Putamen (tissue), 1 donor: ENCODE data around the gene PDE4B.

Source experiments
- DNase-seq: peaks from one replicate; pipeline ENCODE4 v3.0.0-alpha.2; 2016; ENCODE audit warnings: low spot score

Gene PDE4B

DNA sequence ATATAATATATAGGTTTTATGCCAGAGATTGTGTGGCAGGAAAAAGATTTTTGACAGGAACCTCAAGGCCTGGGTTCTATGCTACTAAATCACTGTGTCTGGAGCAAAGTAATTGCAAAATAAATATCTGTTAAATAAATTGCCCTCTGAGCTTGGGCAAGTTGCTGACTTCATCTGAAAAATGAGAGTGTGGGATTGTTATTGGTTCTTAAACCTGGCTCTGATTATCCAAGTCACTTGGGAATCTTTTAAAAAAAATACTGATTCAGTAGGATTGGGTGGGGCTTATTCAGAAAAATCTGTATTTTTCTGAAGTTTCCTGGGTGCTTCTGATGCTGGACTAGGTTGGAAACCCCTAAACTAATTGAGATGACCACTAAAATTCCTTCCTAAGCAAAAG, 567.1 kb downstream of the PDE4B start:
- no peak for DNase-seq

DNA sequence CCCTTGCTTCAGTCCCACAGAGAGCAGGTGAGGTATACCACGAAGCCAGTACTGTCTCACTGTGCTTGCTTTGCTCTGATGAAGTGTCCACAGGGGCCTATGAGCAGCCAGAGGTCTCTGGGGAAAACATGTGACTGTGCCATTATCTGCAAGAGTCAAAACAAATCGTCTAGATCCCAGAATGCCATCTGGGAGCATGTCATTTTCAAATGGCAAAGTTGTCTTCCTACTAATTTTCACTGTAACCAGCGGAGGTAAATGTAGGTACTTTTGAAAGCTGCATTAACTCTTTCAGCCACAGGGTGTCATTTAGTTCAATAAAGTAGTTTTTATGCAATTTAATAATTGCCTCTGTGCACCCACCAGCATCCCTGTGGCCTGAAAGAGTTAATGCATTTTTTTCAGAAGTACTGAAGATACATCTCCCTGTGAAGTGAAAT, 567.6 kb downstream of the PDE4B start:
- no peak for DNase-seq

DNA sequence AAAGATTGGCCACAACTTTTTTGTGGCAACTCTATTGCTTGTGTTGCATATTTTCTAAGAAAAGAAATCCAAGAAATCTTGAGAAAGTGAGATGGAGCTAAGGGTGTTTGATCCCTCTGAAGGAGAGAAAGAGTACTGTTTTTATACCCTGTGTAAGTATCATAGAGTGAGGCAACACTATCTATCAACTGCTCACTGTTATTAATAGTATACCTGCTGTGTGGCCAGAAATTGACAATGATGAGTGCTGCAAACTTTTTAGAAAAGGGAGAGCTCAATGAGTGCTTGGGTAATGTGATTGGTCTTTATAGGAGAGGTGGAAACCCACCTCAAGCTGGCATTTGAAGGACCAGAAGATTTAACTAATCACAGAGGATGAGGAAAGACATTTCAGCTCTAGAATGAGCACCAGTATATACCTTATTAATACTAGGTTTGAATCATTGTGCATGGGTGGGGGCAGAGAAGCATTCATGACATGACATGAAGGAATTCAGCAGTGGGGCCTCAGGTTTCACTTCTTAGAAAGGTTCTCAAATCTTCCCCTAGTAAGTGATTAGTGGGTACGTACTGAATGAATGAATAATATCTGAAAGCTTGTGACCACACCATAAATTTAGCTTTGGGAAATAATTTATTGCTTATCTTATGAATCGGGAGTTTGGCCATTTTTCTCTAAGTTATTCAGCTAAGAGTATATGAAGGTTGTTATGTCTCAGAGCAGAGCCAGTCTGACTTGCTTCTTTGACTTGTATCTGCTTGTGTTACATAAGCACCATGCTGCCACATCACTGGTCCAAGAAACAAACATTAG, 572.1 kb downstream of the PDE4B start:
- no peak for DNase-seq

DNA sequence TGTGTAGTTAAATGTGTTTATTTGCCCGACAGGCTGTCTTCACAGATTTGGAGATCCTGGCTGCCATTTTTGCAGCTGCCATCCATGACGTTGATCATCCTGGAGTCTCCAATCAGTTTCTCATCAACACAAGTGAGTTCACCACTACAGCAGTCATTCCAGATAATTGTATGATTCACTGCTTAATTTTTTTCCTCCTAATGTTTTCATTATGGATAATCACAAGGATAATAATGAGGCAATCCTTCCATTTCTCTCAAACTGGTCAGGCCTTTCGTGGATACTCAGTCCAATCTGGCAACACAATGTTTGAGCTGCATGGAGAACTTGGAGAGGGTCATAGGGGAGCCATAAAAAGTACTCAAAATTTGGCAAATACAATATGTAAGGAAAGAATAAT, 572.9 kb downstream of the PDE4B start:
- no peak for DNase-seq

DNA sequence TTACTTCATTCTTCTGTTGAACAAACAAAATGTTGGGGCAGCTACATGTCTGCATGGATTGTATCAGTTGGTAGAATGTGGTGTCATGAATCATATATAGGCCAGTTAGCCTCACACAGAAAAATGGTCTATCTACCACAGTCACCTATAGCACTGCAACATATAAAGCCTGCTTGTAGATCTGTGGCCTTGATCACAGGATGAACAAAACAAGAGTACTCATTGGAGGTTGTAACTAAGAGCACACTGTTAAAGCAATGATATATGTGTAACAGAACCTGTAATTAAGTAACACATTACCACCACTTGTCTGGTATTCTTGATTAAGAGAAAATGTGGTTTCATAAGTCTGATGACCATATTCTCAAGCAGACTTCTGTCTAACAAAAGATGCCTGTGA, 573.9 kb downstream of the PDE4B start:
- no peak for DNase-seq

DNA sequence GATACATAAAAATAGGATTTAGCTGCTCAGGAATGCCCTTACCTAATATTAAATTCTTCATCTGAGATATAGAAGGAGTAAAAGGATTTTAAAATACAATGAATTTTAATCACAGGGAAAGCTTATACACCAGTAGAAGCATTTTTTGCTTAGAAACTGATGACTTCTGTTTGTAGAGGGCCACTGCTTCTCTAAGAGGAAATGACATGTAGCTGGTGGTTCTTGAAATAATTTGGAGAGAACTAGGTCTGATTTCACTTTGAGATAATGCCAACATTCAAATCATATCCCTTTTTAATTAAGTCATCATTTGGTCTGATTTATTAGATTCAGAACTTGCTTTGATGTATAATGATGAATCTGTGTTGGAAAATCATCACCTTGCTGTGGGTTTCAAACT, 574.7 kb downstream of the PDE4B start:
- DNase-seq, result no peak

DNA sequence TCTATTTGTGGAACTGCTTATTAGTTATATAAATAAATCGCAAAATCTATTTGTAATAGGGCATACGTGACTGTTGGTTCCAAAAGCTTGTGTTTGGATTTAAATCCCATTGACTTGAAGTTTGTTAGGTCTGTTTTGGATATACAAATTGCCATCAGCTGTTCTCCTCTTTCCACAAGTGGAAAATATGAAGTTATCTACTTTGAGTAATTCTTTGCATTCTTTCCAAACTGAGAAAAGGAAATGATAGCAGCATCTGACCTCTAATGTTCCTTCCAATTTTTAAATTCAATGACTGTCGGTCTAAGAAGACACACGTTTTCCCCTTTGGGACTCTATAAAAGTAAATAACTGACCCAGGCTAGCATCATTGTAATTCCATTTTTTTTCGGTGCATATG, 575.6 kb downstream of the PDE4B start:
- no peak for DNase-seq

DNA sequence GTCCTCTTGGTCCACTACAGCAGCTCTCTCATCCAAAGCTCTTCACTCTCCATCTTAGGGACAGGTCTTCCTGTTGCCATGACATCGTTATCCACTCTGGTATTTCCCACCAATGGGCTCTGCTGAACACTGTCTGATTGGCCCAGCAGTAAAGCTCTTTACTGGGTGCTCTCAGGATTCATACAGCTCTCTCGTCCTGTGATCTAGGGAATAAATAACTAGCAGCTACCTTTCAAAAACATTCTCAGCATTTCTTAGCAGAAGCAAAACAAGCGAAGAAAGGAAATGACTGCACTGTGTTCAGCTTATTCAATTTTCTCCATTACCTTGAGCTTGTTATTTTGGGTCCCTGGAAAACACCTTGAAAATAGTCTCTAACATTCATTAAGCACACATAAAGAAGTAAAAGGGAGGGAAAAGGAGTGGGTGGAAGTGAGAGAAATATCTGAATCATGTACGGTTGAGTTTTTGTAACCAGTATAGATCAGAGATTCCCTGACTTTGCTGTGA, 577.8 kb downstream of the PDE4B start:
- DNase-seq, result no peak

DNA sequence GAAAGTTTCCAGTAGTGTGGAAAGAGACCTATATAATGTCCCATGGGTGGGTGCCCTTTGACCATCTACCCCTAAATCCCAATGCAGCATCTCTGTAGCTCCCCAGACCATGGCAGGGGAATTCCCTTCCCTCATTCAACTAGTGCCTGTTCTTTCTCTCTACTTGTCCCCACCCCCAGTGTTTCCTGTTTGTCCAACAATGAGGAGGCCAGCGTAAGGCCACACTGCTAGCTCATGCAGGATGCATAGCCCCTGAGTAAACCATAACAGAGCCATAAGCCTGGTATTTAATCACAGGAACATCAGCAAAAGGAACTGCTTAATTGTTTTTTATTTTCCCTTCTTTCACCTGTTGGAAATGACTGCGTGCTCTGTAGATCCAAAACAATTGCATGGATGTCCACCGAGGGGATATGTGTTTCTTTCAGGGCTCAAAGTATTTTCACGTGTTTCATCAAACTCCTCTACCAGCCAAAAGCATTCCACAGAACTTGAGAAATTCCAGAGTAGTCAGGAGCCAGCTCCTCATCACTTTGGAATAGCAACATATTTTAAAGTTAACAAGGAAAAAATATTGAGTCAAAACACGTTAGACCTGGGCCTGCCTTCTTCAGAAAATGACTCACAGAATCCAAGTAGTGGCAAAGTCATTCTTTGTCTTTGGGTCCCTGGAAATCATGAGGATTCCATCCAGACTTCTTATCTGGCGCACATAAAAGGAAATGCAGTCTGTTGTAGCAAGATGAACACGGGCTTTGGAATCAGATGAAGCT, 578.7 kb downstream of the PDE4B start:
- no peak for DNase-seq

DNA sequence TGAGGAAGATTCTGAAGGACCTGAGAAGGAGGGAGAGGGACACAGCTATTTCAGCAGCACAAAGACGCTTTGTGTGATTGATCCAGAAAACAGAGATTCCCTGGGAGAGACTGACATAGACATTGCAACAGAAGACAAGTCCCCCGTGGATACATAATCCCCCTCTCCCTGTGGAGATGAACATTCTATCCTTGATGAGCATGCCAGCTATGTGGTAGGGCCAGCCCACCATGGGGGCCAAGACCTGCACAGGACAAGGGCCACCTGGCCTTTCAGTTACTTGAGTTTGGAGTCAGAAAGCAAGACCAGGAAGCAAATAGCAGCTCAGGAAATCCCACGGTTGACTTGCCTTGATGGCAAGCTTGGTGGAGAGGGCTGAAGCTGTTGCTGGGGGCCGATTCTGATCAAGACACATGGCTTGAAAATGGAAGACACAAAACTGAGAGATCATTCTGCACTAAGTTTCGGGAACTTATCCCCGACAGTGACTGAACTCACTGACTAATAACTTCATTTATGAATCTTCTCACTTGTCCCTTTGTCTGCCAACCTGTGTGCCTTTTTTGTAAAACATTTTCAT, 579.9 kb downstream of the PDE4B start:
- no peak for DNase-seq

DNA sequence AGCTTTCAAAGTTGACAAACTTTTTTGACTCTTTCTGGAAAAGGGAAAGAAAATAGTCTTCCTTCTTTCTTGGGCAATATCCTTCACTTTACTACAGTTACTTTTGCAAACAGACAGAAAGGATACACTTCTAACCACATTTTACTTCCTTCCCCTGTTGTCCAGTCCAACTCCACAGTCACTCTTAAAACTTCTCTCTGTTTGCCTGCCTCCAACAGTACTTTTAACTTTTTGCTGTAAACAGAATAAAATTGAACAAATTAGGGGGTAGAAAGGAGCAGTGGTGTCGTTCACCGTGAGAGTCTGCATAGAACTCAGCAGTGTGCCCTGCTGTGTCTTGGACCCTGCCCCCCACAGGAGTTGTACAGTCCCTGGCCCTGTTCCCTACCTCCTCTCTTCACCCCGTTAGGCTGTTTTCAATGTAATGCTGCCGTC, 580.5 kb downstream of the PDE4B start:
- no peak for DNase-seq

DNA sequence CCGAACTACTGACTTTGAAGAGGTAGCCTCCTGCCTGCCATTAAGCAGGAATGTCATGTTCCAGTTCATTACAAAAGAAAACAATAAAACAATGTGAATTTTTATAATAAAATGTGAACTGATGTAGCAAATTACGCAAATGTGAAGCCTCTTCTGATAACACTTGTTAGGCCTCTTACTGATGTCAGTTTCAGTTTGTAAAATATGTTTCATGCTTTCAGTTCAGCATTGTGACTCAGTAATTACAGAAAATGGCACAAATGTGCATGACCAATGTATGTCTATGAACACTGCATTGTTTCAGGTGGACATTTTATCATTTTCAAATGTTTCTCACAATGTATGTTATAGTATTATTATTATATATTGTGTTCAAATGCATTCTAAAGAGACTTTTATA, 581.5 kb downstream of the PDE4B start:
- DNase-seq, result no peak

DNA sequence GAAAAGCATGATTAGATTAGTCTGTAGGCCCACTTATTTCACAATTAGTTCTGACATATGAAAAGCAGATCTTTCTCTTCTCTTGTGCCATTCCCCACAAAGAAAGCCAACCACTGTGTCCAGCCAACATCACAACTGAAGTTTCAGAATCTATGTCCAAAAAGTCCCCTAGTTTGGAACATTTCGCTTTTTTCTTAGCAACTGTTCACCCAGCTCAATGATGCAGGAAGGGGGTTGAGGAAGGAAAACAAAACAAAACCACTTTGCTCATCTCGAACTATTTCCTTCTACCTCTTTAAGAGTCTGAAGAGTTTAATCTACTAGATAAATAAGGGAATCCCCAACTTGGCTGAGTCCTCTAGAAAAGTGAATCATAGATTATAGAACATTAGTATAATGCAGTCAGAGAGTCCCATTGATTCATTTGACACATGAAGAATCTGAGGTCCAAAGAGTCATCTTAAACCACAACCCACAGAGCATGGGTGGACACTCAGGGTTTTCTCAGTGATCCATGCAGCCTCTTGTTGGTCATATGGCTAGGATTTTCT, 581.9 kb downstream of the PDE4B start:
- no peak for DNase-seq

DNA sequence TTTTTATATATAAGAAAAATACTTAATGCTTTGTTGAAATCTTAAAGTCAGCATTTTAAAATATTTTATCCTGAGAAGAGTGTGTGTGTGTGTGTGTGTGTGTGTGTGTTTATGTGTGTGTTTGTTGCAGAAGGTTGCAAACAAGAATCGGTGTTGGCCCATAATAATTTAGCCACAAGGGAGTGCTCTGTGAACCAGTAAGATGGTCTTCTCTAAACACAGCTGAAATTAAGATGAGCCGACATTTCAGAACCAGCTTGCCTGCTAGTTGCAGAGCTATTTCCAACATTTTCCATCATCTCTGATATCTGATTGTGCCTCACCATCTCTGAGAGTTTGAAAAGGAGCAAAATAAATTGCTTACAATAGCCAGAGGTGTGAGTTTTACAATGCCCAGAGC, 582.4 kb downstream of the PDE4B start:
- no peak for DNase-seq

DNA sequence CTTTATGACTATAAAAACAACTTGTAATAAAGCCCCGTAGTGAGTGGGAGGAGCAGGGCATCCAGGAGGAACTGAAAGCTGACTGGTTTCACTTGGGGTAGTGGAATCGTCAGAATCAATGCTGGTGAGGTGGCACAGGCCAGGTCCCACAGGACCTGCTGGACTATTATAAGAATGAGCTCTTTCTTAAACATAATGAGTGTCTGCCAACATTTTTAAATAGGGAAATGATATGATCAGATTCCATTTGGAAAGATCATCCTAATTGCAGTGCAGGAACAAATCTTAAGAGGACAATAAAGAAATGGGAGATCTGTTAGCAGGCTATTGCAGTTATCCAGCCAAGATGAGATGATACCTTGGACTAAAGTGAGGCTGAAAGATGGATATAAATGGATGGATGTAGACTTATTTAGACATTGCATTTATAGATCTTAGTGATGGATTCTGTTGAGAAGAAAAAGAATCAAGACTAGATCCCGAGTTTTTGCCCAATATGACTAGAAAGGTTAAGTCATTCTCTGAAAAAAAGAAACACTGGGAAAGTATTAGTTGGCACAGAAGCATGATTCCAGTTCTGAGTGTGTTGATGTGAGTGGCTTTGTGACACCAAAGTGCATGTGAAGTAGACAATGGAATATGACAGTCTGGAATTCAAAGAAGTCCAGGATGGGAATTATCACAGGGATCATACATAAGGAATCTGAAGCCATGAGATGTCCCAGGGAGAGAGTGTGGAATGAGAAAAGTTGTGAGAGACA, 587.9 kb downstream of the PDE4B start:
- no peak for DNase-seq

DNA sequence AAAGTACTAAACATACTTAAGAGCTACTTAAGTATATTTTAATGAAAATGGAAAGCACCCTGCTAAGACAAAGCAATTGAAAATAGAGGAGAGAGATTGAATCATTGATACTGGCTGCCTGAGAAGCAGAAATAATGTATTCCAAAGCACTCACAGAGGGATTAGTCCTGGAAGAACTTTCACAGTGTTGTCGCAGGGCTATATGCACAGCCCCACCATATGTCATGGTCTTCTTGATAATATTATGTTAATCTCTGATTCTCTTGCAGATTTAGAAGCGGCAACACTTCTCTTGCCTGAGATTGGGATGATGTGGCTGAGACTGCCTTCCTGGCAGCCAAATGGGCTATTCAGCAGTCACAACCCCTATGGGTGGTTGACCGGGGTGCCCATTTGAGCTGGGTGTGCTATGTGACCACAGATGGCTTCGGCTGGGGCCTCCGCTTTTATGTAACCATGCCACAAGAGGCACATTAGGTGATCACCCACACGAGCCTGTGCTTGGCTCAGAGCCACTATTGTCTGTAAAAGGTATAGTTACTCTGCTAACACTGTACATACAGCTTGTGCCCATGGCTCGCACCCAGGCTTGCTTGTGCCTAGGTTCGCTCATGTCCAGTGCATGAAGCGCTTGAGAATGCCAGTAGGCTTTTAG, 589.1 kb downstream of the PDE4B start:
- no peak for DNase-seq

DNA sequence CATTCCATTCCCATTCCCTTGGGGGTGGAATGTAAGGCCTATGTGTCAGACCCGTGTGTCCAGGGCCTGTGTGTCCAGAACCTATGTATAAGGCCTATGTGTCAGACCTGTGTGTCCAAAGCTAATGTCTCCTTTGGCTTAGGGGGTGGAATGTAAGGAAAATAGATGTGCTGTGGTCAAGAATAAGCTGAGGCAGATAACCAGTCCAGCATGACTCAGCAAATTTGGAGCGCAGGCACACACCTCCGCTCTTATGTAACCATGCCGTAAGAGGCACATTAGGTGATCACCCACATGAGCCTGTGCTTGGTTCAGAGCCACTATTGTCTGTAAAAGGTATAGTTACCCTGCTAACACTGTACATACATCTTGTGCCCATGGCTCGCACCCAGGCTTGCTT, 590.5 kb downstream of the PDE4B start:
- no peak for DNase-seq

DNA sequence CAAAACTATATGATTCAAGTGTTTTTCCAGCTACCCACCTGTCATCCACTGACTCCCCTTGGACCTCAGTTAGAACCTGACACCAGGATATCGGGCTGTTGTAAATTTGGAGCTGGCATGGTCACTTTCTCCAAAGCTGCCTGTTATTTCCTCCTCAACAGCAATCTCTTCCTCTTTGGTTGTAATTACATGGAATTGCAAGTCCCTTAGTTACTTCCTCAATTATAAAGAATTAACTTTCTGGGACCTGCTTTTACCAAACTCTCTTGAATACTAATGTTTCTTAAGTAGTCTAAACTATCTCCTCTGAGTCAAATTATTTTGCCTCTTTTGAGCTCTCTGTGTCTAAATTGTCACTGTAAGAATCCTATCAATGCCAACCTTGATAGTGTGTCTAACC, 590.9 kb downstream of the PDE4B start:
- DNase-seq, result no peak

DNA sequence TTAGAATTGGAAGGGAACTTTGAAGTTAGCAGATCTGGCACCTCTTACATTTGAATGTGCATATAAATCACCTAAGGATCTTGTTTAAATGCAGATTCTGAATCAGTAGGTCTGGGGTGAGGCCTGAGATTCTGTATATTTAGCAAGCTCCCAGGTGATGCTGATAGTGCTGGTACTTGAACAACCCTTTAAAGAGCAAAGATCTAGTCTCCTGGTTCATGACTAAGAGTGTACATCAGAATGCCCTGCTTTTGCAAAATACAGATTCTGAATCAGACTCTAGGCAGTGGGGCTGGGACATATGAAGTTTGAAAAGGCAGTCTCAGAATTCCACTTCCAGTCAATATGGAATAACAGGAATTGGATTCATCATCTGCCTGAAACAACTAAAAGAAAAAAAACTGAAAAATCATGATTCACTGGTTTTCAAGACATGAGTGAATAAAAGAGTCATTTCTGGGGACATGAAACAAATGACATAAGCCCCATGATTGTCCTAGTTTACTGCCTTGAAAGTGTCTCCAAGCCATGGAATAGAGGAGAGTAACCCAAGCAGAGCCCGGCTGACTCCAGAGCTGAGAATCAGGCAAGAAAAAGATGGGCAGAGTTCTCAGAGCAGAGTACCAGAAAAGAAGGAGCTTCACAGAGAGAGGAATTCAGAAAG, 591.7 kb downstream of the PDE4B start:
- no peak for DNase-seq

DNA sequence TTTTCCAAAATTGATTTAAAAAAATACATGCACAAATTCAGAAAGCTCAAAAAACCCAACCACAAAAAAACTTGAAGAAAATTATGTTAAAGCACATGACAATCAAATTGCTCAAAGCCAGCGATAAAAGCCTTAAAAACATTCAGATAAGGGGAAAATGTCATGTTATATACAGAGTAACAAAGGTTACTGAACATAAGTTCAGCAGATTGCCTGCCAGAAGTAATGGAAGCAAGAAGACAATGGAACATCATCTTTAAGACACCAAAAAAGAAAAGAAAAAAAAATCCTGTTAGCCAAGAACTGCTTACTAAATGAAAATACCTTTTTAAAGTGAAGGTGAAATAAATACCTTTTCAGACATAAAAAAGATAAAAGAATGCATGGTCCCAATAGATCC, 594.0 kb downstream of the PDE4B start:
- no peak for DNase-seq

DNA sequence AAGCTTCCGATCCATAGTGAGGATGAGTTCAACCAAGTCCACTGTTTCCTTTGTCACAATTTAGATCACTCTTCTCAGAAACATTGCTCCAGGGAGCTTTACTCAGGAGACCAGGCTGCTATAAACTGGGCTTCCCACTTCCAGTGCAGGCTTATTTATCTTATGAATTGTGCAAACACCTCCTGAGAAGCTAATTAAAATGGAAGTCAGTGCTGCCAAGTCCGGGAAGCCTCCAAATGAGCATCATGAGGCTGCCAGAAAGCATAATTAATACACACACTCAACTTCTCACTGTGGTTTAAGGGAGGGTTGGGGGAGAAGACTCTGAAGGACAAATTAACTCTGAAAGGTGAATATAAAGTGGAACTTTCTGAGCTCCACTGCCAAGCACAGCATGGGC, 596.2 kb downstream of the PDE4B start:
- DNase-seq, result peak; percentile 58
